CD4-positive, CD25-positive, alpha-beta regulatory T cell (primary cell): ENCODE results near the gene PIK3R1. TPM values are rescaled to one million over a fixed set of nuclear protein-coding genes. Genes with fewer than 3 reads are reported as not detected.

Experiments used
- ATAC-seq, 2 donors: fragments of 150-1000 bp; cut with Tn5 transposase; one replicate each; pipeline ENCODE4 v1.10.0; 2021; ENCODE audit warnings: low read depth in 2 of 2, moderate number of reproducible peaks in 2 of 2, moderate library complexity in 1 of 2
- DNase-seq, 3 donors: peaks; one replicate each; pipeline versions ENCODE4 v3.0.0 to v3.0.0-alpha.2; 2012 to 2022; ENCODE audit warnings: mixed read lengths in 1 of 3
- H3K27ac ChIP-seq: one replicate; pipeline ENCODE4 v1.7.0; 2013; ENCODE audit warnings: mild to moderate bottlenecking, low read length; ENCODE audit not compliant: insufficient read depth, poor library complexity, severe bottlenecking
- H3K27me3 ChIP-seq: one replicate; pipeline ENCODE4 v1.7.0; 2013; ENCODE audit warnings: low read length; ENCODE audit not compliant: control insufficient read depth, insufficient read depth
- H3K36me3 ChIP-seq: one replicate; pipeline ENCODE4 v1.7.0; 2013; ENCODE audit warnings: mild to moderate bottlenecking, low read length, moderate library complexity; ENCODE audit not compliant: control insufficient read depth, insufficient read depth
- H3K4me1 ChIP-seq: 2 replicates; pipeline ENCODE4 v1.7.0; 2013; ENCODE audit warnings: mild to moderate bottlenecking, low read length; ENCODE audit not compliant: insufficient read depth, control insufficient read depth, poor library complexity, severe bottlenecking
- H3K4me3 ChIP-seq: one replicate; pipeline ENCODE4 v1.7.0; 2013; ENCODE audit warnings: low read depth, mild to moderate bottlenecking, low read length, moderate library complexity
- H3K9me3 ChIP-seq, 2 experiments: 1 replicate in 1 of 2; 2 replicates in 1 of 2; pipeline ENCODE4 v1.7.0; 2013; ENCODE audit warnings: low read length in 2 of 2, mild to moderate bottlenecking in 1 of 2, moderate library complexity in 1 of 2; ENCODE audit not compliant: control insufficient read depth in 2 of 2
- H3K27ac Mint-ChIP-seq, 3 donors: one replicate each; pipeline ENCODE4 v1.8.0; 2020 to 2022; ENCODE audit warnings: mild to moderate bottlenecking in 3 of 3, mixed read lengths in 3 of 3, moderate library complexity in 2 of 3
- H3K27me3 Mint-ChIP-seq: one replicate; pipeline ENCODE4 v1.8.0; 2022; ENCODE audit warnings: mild to moderate bottlenecking, mixed read lengths
- H3K36me3 Mint-ChIP-seq: one replicate; pipeline ENCODE4 v1.8.0; 2020; ENCODE audit warnings: mixed read lengths
- H3K4me1 Mint-ChIP-seq, 4 donors: one replicate each; pipeline ENCODE4 v1.8.0; 2020 to 2022; ENCODE audit warnings: mixed read lengths in 4 of 4, mild to moderate bottlenecking in 1 of 4
- H3K4me3 Mint-ChIP-seq, 4 donors: one replicate each; pipeline ENCODE4 v1.8.0; 2020 to 2022; ENCODE audit warnings: mild to moderate bottlenecking in 4 of 4, mixed read lengths in 4 of 4, moderate library complexity in 3 of 4
- H3K9me3 Mint-ChIP-seq, 7 donors: one replicate each; pipeline ENCODE4 v1.8.0; 2020 to 2022; ENCODE audit warnings: mixed read lengths in 7 of 7, mild to moderate bottlenecking in 3 of 7, moderate library complexity in 2 of 7
- polyA plus RNA-seq, 4 donors: library from polyadenylated mRNA; unstranded; fragments of 300-500 nt; fragmentation: Illumina TruSeq; gene quantifications; one replicate each; pipeline ENCODE4 v1.2.3, GENCODE V29; 2021
- total RNA-seq: library from RNA; stranded (reverse); gene quantifications from one replicate; pipeline ENCODE4 v1.2.3, GENCODE V29; 2022

The PIK3R1 gene
- total and polyA plus RNA-seq, 5 donors from 2014 or later = 75.9 to 366 (median 120) TPM

GRCh38 chr5:68283766-68284165 is 68.2 kb downstream of the PIK3R1 start:
- Histone ChIP-seq H3K9me3 (no peaks in the 10 kb centered on the region), H3K27ac (peak overlapping the region; percentile 89), H3K4me3 (peak overlapping the region; percentile 97), H3K4me1 (peaks cover 85% of the 10 kb centered on the region), H3K27me3 (no peaks in the 10 kb centered on the region), H3K36me3 (peaks cover 32% of the 10 kb centered on the region)
- no peak for ATAC-seq
- H3K27ac Mint-ChIP-seq = peak overlapping the region; percentile 68 to 98 (median 96)
- peaks cover 47 to 83% (median 70%) of the 10 kb centered on the region in 4 donors for H3K4me1 Mint-ChIP-seq
- H3K27me3 Mint-ChIP-seq = no peaks in the 10 kb centered on the region
- no peaks in the 10 kb centered on the region for H3K9me3 Mint-ChIP-seq
- peaks cover 46% of the 10 kb centered on the region for H3K36me3 Mint-ChIP-seq
- DNase-seq = no peak
- peak overlapping the region; percentile 85 to 98 (median 92) for H3K4me3 Mint-ChIP-seq

GRCh38 chr5:68285075-68285840 is 69.7 kb downstream of the PIK3R1 start:
- Mint-ChIP-seq H3K36me3 (peaks cover 37% of the 10 kb centered on the region), H3K27me3 (no peaks in the 10 kb centered on the region), H3K9me3 (no peaks in the 10 kb centered on the region), H3K4me3 (peak overlapping the region; percentile 85 to 98 (median 92)), H3K27ac (peak overlapping the region; percentile 66 to 98 (median 81)), H3K4me1 (peaks cover 51 to 84% (median 71%) of the 10 kb centered on the region in 4 donors)
- no peaks in the 10 kb centered on the region for H3K27me3 ChIP-seq
- no peaks in the 10 kb centered on the region for H3K9me3 ChIP-seq
- peak overlapping the region; percentile 74 for H3K27ac ChIP-seq
- ATAC-seq = peak; percentile 19 to 21
- peak in 1 of 3 donors; percentile 37 for DNase-seq
- H3K4me3 ChIP-seq = peak overlapping the region; percentile 97
- H3K36me3 ChIP-seq = peaks cover 34% of the 10 kb centered on the region
- peaks cover 84% of the 10 kb centered on the region for H3K4me1 ChIP-seq

- H3K36me3 Mint-ChIP-seq = peaks cover 34% of the 10 kb centered on the region
- H3K27ac ChIP-seq = peak overlapping the region; percentile 74
- no peaks in the 10 kb centered on the region for H3K27me3 Mint-ChIP-seq
- peak overlapping the region; percentile 66 to 81 (median 70) for H3K27ac Mint-ChIP-seq
- ATAC-seq = no peak
- peaks cover 53 to 92% (median 78%) of the 10 kb centered on the region in 4 donors for H3K4me1 Mint-ChIP-seq
- no peaks in the 10 kb centered on the region for H3K9me3 ChIP-seq
- DNase-seq = peak in 2 of 3 donors; percentile 57 to 72
- H3K36me3 ChIP-seq = peaks cover 40% of the 10 kb centered on the region
- no peaks in the 10 kb centered on the region for H3K9me3 Mint-ChIP-seq
- H3K4me3 Mint-ChIP-seq = peak overlapping the region; percentile 85 to 98 (median 92)
- H3K27me3 ChIP-seq = no peaks in the 10 kb centered on the region
- H3K4me1 ChIP-seq = peaks cover 90% of the 10 kb centered on the region
- H3K4me3 ChIP-seq = peak overlapping the region; percentile 97
These were observed 70.5 kb downstream of the PIK3R1 start for GRCh38 chr5:68285851-68286611.

- peaks cover 58 to 96% (median 82%) of the 10 kb centered on the region in 4 donors for H3K4me1 Mint-ChIP-seq
- peak overlapping the region; percentile 66 to 81 (median 70) for H3K27ac Mint-ChIP-seq
- peak overlapping the region; percentile 85 to 98 (median 92) for H3K4me3 Mint-ChIP-seq
- ATAC-seq (no peak), DNase-seq (no peak)
- Histone ChIP-seq H3K36me3 (peaks cover 42% of the 10 kb centered on the region), H3K4me3 (peak overlapping the region; percentile 97), H3K27me3 (no peaks in the 10 kb centered on the region), H3K27ac (peak overlapping the region; percentile 74), H3K9me3 (no peaks in the 10 kb centered on the region), H3K4me1 (peaks cover 90% of the 10 kb centered on the region)
- no peaks in the 10 kb centered on the region for H3K27me3 Mint-ChIP-seq
- no peaks in the 10 kb centered on the region for H3K9me3 Mint-ChIP-seq
- peaks cover 31% of the 10 kb centered on the region for H3K36me3 Mint-ChIP-seq
These were observed 71.0 kb downstream of the PIK3R1 start for GRCh38 chr5:68286612-68286912.

DNA sequence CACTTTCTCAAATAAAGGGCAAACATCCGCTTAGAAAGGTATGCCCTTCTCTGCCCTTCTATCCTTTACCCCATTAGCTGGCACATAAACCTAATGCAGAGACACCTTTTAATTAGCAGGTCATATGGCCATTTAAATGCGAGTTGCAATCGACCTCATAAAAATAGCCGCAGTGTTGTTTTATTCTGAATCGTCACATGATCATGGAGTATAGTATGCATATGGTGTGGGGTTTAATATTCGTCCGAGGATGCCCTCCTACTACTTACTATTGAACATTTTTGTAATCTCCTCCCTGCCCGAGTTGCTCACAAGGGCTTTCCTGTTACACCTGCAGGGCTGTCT is 72.0 kb downstream of the PIK3R1 start:
- DNase-seq (no peak), ATAC-seq (no peak)
- H3K4me3 ChIP-seq = peak overlapping the region; percentile 97
- peaks cover 46% of the 10 kb centered on the region for H3K36me3 ChIP-seq
- peak overlapping the region; percentile 74 for H3K27ac ChIP-seq
- H3K27me3 Mint-ChIP-seq = no peaks in the 10 kb centered on the region
- peak overlapping the region in 2 of 3 donors; percentile 66 to 93 for H3K27ac Mint-ChIP-seq
- H3K27me3 ChIP-seq = no peaks in the 10 kb centered on the region
- peaks cover 25% of the 10 kb centered on the region for H3K36me3 Mint-ChIP-seq
- peak overlapping the region; percentile 85 to 98 (median 92) for H3K4me3 Mint-ChIP-seq
- H3K9me3 ChIP-seq = no peaks in the 10 kb centered on the region
- no peaks in the 10 kb centered on the region for H3K9me3 Mint-ChIP-seq
- peaks cover 80% of the 10 kb centered on the region for H3K4me1 ChIP-seq
- H3K4me1 Mint-ChIP-seq = peaks cover 65 to 95% (median 86%) of the 10 kb centered on the region in 4 donors

- Mint-ChIP-seq H3K27me3 (no peaks in the 10 kb centered on the region), H3K36me3 (peaks cover 23% of the 10 kb centered on the region), H3K9me3 (no peaks in the 10 kb centered on the region), H3K27ac (peak overlapping the region; percentile 66 to 95 (median 93)), H3K4me3 (peak overlapping the region; percentile 85 to 98 (median 92)), H3K4me1 (peaks cover 63 to 90% (median 82%) of the 10 kb centered on the region in 4 donors)
- no peaks in the 10 kb centered on the region for H3K27me3 ChIP-seq
- H3K4me3 ChIP-seq = peak overlapping the region; percentile 97
- DNase-seq (peak; percentile 35 to 84 (median 62)), ATAC-seq (peak; percentile 76 to 80)
- H3K4me1 ChIP-seq = peaks cover 74% of the 10 kb centered on the region
- H3K36me3 ChIP-seq = peaks cover 46% of the 10 kb centered on the region
- peak overlapping the region; percentile 74 for H3K27ac ChIP-seq
- no peaks in the 10 kb centered on the region for H3K9me3 ChIP-seq
These were observed 72.6 kb downstream of the PIK3R1 start for GRCh38 chr5:68287976-68288706.

DNA sequence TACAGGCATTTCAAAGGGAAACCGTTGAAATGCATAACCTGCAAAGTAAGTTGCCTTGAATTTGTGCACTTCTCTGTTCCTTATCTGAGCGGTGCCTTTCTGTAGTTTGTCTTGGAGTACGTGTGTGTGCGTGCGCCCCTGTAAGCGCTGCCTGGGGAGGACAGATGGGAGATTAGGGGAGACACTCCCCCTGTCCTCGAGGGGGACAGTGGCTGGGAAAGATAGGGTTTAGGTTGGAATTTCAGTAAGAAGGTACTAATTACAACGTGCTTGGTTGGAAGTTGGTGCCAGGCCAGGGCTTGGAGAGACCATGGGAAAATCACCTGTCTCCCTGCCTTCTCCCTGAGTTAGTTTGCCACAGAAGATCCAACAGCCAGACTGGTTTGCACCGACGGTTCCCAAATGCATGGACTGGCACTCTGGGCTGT is 73.2 kb downstream of the PIK3R1 start:
- Histone ChIP-seq H3K27me3 (no peaks in the 10 kb centered on the region), H3K4me3 (peak overlapping the region; percentile 97), H3K9me3 (no peaks in the 10 kb centered on the region), H3K4me1 (peaks cover 69% of the 10 kb centered on the region), H3K36me3 (peaks cover 46% of the 10 kb centered on the region), H3K27ac (peak overlapping the region; percentile 74)
- DNase-seq (no peak), ATAC-seq (no peak)
- Mint-ChIP-seq H3K27me3 (no peaks in the 10 kb centered on the region), H3K9me3 (no peaks in the 10 kb centered on the region), H3K4me1 (peaks cover 62 to 84% (median 77%) of the 10 kb centered on the region in 4 donors), H3K27ac (peak overlapping the region; percentile 66 to 93 (median 78)), H3K36me3 (peaks cover 21% of the 10 kb centered on the region), H3K4me3 (peak overlapping the region; percentile 85 to 98 (median 92))
